Measurements from ENCODE around the gene MSL3.

DNA sequence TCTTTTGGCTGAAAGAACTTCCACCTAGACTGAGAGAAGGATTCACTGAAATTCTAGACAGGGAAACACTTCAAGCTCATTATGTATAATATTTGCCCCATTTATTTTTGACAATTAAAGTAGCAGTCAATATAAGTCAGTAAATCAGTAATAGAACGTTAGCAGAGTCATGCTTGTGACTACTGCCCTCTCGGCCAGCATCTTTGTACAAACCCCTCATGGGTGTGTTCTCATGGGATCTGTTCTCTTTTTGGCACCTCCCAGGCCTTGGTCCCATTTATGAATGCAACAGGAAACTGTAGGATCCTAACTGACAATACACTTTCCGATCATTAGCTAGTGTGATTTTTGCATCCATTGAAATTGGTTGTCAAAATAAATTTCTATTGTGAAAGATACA is 2.9 kb downstream of the MSL3 start:
- TF ChIP-seq SMC3 (IDR thresholded peaks at IDR 0.05) (no peak), CEBPB (IDR thresholded peaks at IDR 0.05) (no peak), CBX2 (IDR thresholded peaks at IDR 0.05; ENCODE audit: borderline replicate concordance, low read depth) (no peak), GATA3 (IDR thresholded peaks at IDR 0.05; ENCODE audit: borderline replicate concordance) (no peak), MAFK (IDR thresholded peaks at IDR 0.05; ENCODE audit: partially characterized antibody) (no peak), MYC (IDR thresholded peaks at IDR 0.05; ENCODE audit: borderline replicate concordance, low read length) (no peak), MAZ (IDR thresholded peaks at IDR 0.05; ENCODE audit: borderline replicate concordance, low read depth, low read length) (no peak), RFX5 (IDR thresholded peaks at IDR 0.05) (no peak), HOXA7 (CRISPR knock-in tag; IDR thresholded peaks at IDR 0.05) (no peak), POLR2A (IDR thresholded peaks at IDR 0.05; ENCODE audit: low read length) (no peak)
- TF ChIP-seq, protein P1, sequence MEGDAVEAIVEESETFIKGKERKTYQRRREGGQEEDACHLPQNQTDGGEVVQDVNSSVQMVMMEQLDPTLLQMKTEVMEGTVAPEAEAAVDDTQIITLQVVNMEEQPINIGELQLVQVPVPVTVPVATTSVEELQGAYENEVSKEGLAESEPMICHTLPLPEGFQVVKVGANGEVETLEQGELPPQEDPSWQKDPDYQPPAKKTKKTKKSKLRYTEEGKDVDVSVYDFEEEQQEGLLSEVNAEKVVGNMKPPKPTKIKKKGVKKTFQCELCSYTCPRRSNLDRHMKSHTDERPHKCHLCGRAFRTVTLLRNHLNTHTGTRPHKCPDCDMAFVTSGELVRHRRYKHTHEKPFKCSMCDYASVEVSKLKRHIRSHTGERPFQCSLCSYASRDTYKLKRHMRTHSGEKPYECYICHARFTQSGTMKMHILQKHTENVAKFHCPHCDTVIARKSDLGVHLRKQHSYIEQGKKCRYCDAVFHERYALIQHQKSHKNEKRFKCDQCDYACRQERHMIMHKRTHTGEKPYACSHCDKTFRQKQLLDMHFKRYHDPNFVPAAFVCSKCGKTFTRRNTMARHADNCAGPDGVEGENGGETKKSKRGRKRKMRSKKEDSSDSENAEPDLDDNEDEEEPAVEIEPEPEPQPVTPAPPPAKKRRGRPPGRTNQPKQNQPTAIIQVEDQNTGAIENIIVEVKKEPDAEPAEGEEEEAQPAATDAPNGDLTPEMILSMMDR (IDR thresholded peaks at IDR 0.05) = no peak
- TF ChIP-seq, protein P2, sequence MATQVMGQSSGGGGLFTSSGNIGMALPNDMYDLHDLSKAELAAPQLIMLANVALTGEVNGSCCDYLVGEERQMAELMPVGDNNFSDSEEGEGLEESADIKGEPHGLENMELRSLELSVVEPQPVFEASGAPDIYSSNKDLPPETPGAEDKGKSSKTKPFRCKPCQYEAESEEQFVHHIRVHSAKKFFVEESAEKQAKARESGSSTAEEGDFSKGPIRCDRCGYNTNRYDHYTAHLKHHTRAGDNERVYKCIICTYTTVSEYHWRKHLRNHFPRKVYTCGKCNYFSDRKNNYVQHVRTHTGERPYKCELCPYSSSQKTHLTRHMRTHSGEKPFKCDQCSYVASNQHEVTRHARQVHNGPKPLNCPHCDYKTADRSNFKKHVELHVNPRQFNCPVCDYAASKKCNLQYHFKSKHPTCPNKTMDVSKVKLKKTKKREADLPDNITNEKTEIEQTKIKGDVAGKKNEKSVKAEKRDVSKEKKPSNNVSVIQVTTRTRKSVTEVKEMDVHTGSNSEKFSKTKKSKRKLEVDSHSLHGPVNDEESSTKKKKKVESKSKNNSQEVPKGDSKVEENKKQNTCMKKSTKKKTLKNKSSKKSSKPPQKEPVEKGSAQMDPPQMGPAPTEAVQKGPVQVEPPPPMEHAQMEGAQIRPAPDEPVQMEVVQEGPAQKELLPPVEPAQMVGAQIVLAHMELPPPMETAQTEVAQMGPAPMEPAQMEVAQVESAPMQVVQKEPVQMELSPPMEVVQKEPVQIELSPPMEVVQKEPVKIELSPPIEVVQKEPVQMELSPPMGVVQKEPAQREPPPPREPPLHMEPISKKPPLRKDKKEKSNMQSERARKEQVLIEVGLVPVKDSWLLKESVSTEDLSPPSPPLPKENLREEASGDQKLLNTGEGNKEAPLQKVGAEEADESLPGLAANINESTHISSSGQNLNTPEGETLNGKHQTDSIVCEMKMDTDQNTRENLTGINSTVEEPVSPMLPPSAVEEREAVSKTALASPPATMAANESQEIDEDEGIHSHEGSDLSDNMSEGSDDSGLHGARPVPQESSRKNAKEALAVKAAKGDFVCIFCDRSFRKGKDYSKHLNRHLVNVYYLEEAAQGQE (IDR thresholded peaks at IDR 0.05) = no peak
- TF ChIP-seq, protein P3, sequence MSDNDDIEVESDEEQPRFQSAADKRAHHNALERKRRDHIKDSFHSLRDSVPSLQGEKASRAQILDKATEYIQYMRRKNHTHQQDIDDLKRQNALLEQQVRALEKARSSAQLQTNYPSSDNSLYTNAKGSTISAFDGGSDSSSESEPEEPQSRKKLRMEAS (IDR thresholded peaks at IDR 0.05) = no peak
